BLaER1 treated with 17β-estradiol and CSF1 and Interleukin-3, amounts not matched to agents 10 nM and 100 nM (cell line): ENCODE results near the gene DUOXA1.

ENCODE experiments used
- H3K27ac ChIP-seq, 11 experiments: shearing (Covaris generic); formaldehyde crosslinking; 2 replicates each; pipeline ENCODE4 v1.8.1; 2022
- H3K27me3 ChIP-seq, 11 experiments: shearing (Covaris generic); formaldehyde crosslinking; 2 replicates each; pipeline ENCODE4 v1.8.1; 2022
- H3K36me3 ChIP-seq, 11 experiments: shearing (Covaris generic); formaldehyde crosslinking; 2 replicates each; pipeline ENCODE4 v1.8.1; 2022
- H3K4me1 ChIP-seq, 10 experiments: shearing (Covaris generic); formaldehyde crosslinking; 2 replicates each; pipeline ENCODE4 v1.8.1; 2022
- H3K4me2 ChIP-seq, 11 experiments: shearing (Covaris generic); formaldehyde crosslinking; 2 replicates each; pipeline ENCODE4 v1.8.1; 2022
- H3K4me3 ChIP-seq, 10 experiments: shearing (Covaris generic); formaldehyde crosslinking; 2 replicates each; pipeline ENCODE4 v1.8.1; 2022
- H3K9ac ChIP-seq, 11 experiments: shearing (Covaris generic); formaldehyde crosslinking; 2 replicates each; pipeline ENCODE4 v1.8.1; 2022
- H3K9me3 ChIP-seq, 11 experiments: shearing (Covaris generic); formaldehyde crosslinking; replicated peaks in 1 of 11; 2 replicates each; pipeline ENCODE4 v1.8.1; 2022
- H4K20me1 ChIP-seq, 11 experiments: shearing (Covaris generic); formaldehyde crosslinking; 2 replicates each; pipeline ENCODE4 v1.8.1; 2022
- Cebpa-rat ChIP-seq, 11 experiments: shearing (Covaris generic); IDR thresholded peaks; 2 replicates each; pipeline ENCODE4 v1.8.1; 2022

The DUOXA1 gene

GRCh38 chr15:45128971-45129639, 574 bp downstream of the DUOXA1 start:
- Histone ChIP-seq H3K4me3 (no peak overlapping the region), H3K4me2 (no peak overlapping the region), H3K27ac (no peak overlapping the region), H3K27me3 (no peaks in the 10 kb centered on the region), H3K36me3 (no peaks in the 10 kb centered on the region), H4K20me1 (no peaks in the 10 kb centered on the region), H3K4me1 (peaks cover 0 to 6% (median 0%) of the 10 kb centered on the region in 10 experiments; a peak in 2 of 20 replicates), H3K9me3 (no peaks in the 10 kb centered on the region), H3K9ac (no peak overlapping the region)
- no peak for TF ChIP-seq Cebpa-rat (IDR thresholded peaks at IDR 0.05)

DNA sequence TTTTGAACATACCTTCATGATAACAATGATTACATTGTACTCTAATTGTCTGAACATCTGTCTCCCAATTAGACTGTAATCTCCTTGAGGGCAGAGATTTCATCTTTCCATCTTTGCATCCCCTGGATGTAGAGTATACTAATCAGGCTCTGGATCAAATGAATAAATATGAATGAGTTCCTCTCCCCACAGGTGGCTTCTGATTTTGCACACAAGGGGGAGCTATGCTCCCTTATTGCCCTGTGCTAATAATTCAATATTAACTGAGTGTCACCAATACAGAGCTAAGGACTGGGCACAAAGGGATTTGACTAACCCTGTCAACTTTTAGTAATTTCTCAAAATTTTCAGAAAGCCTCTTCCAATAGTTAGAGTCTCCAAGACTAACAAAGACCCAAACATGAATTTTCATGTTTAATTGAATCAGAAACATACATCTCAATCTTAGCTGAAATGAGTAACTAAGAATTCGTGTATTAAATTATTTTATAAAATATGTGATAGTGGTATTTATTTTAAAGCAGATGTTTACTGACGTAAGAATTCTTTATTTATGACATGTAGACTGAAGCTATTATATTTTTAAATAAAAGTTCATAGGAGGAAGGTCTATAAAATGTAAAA, 3.0 kb downstream of the DUOXA1 start:
- TF ChIP-seq Cebpa-rat (IDR thresholded peaks at IDR 0.05): no peak
- no peak overlapping the region for H3K9ac ChIP-seq
- H4K20me1 ChIP-seq: no peaks in the 10 kb centered on the region
- H3K4me1 ChIP-seq: peaks cover 0 to 11% (median 3%) of the 10 kb centered on the region in 10 experiments; a peak in 9 of 20 replicates
- H3K9me3 ChIP-seq: no peaks in the 10 kb centered on the region
- H3K27ac ChIP-seq: no peak overlapping the region
- H3K36me3 ChIP-seq: no peaks in the 10 kb centered on the region
- no peak overlapping the region for H3K4me3 ChIP-seq
- no peaks in the 10 kb centered on the region for H3K27me3 ChIP-seq
- H3K4me2 ChIP-seq: no peak overlapping the region

DNA sequence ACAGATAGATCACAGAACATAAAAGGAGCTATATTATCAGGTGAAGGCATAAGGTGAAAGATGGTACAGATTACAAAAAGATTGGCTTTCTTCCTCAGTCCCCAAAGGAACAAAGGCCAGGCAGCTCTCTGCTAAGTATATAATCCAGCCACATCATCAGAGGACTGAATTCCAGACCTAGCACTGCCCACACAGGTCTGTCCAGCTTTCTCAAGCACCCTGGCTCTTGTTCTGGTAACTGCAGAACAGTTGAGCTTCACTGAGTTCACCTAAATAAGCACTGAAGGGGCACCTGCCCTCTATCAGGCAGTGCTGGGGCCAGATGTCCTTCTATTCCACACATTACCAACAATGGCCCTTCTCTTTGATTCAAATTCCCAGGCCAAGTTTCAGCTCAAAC, 6.3 kb downstream of the DUOXA1 start:
- H3K27me3 ChIP-seq: no peaks in the 10 kb centered on the region
- H3K4me2 ChIP-seq: no peak overlapping the region
- peaks cover 0 to 18% (median 5%) of the 10 kb centered on the region in 10 experiments; a peak in 9 of 20 replicates for H3K4me1 ChIP-seq
- no peak for TF ChIP-seq Cebpa-rat (IDR thresholded peaks at IDR 0.05)
- H3K4me3 ChIP-seq: no peak overlapping the region
- no peak overlapping the region for H3K9ac ChIP-seq
- H3K27ac ChIP-seq: no peak overlapping the region
- no peaks in the 10 kb centered on the region for H3K9me3 ChIP-seq
- H3K36me3 ChIP-seq: no peaks in the 10 kb centered on the region
- no peaks in the 10 kb centered on the region for H4K20me1 ChIP-seq

- Histone ChIP-seq H3K27me3 (peaks cover 2 to 4% (median 3%) of the 10 kb centered on the region in 11 experiments), H3K36me3 (no peaks in the 10 kb centered on the region)
- TF ChIP-seq Cebpa-rat (IDR thresholded peaks at IDR 0.05): no peak
These were observed 7.0 kb downstream of the DUOXA1 start for GRCh38 chr15:45122719-45123118.

GRCh38 chr15:45121706-45122417, 7.8 kb downstream of the DUOXA1 start:
- no peaks in the 10 kb centered on the region for H3K36me3 ChIP-seq
- no peak for TF ChIP-seq Cebpa-rat (IDR thresholded peaks at IDR 0.05)
- no peak overlapping the region for H3K27ac ChIP-seq
- H3K9ac ChIP-seq: no peak overlapping the region
- peaks cover 0 to 18% (median 7%) of the 10 kb centered on the region in 10 experiments; a peak in 9 of 20 replicates for H3K4me1 ChIP-seq
- peaks cover 11 to 12% (median 11%) of the 10 kb centered on the region in 11 experiments for H3K27me3 ChIP-seq
- peak overlapping the region in 5 of 11 experiments; percentile 8 to 83 (median 63); a peak in 10 of 22 replicates for H3K4me2 ChIP-seq
- H4K20me1 ChIP-seq: 0 out of 22 replicates have a peak, but pooled peaks cover 0 to 4% (median 0%) of the 10 kb centered on the region in 11 experiments
- H3K4me3 ChIP-seq: no peak overlapping the region
- H3K9me3 ChIP-seq: no peaks in the 10 kb centered on the region

More at GRCh38 chr15:45122719-45123118, 7.0 kb downstream of the DUOXA1 start:
- Histone ChIP-seq H3K4me1 (peaks cover 0 to 18% (median 6%) of the 10 kb centered on the region in 10 experiments; a peak in 9 of 20 replicates), H3K27ac (no peak overlapping the region), H4K20me1 (no peaks in the 10 kb centered on the region), H3K9me3 (no peaks in the 10 kb centered on the region), H3K9ac (no peak overlapping the region), H3K4me3 (no peak overlapping the region), H3K4me2 (peak overlapping the region in 2 of 11 experiments; percentile 63 to 67; a peak in 5 of 22 replicates)

- Histone ChIP-seq H3K4me2 (peak overlapping the region in 3 of 11 experiments; percentile 63 to 83 (median 67); a peak in 5 of 22 replicates), H3K9me3 (no peaks in the 10 kb centered on the region), H3K27ac (no peak overlapping the region), H3K4me3 (no peak overlapping the region), H3K4me1 (peaks cover 0 to 18% (median 7%) of the 10 kb centered on the region in 10 experiments; a peak in 9 of 20 replicates), H3K9ac (no peak overlapping the region), H3K27me3 (peaks cover 19 to 21% (median 20%) of the 10 kb centered on the region in 11 experiments), H3K36me3 (no peaks in the 10 kb centered on the region), H4K20me1 (0 out of 22 replicates have a peak, but pooled peaks cover 0 to 7% (median 0%) of the 10 kb centered on the region in 11 experiments)
- no peak for TF ChIP-seq Cebpa-rat (IDR thresholded peaks at IDR 0.05)
These were observed 8.7 kb downstream of the DUOXA1 start for GRCh38 chr15:45121020-45121419.

GRCh38 chr15:45120081-45120972, 9.4 kb downstream of the DUOXA1 start:
- H3K9me3 ChIP-seq: no peaks in the 10 kb centered on the region
- no peak overlapping the region for H3K27ac ChIP-seq
- peaks cover 0 to 18% (median 7%) of the 10 kb centered on the region in 10 experiments; a peak in 9 of 20 replicates for H3K4me1 ChIP-seq
- H3K27me3 ChIP-seq: peaks cover 26 to 28% (median 27%) of the 10 kb centered on the region in 11 experiments
- 0 out of 22 replicates have a peak, but pooled peaks cover 0 to 7% (median 0%) of the 10 kb centered on the region in 11 experiments for H4K20me1 ChIP-seq
- no peak overlapping the region for H3K4me3 ChIP-seq
- H3K4me2 ChIP-seq: peak overlapping the region in 1 of 11 experiments; percentile 83; a peak in 1 of 22 replicates
- no peak overlapping the region for H3K9ac ChIP-seq
- H3K36me3 ChIP-seq: no peaks in the 10 kb centered on the region
- TF ChIP-seq Cebpa-rat (IDR thresholded peaks at IDR 0.05): no peak

DNA sequence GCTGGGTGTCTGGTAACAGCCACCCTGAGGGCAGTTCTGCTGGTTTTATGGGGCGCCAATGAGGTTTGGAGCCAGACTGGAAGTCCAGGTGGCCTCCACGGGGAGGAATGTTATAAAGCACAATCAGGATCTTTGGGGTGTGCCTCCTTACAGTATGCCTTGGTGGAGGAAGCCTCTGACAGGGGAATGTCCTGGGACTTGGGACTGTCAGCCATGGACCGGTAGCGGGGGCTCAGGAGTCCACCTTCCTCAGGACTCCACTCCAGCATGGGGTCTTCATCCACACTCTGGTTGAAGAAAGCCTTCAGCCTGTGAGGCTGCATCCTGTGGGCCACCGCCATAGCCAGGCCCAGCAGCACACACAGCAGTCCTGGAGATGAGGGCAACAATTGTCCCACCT, 10.7 kb downstream of the DUOXA1 start:
- Histone ChIP-seq H3K9me3 (peaks cover 0 to 9% (median 2%) of the 10 kb centered on the region in 11 experiments; a peak in 11 of 22 replicates), H3K4me1 (peaks cover 0 to 18% (median 7%) of the 10 kb centered on the region in 10 experiments; a peak in 9 of 20 replicates), H3K4me3 (no peak overlapping the region), H3K9ac (no peak overlapping the region), H4K20me1 (0 out of 22 replicates have a peak, but pooled peaks cover 0 to 7% (median 0%) of the 10 kb centered on the region in 11 experiments), H3K27me3 (peaks cover 39 to 41% (median 40%) of the 10 kb centered on the region in 11 experiments), H3K36me3 (no peaks in the 10 kb centered on the region), H3K27ac (no peak overlapping the region), H3K4me2 (no peak overlapping the region)
- TF ChIP-seq Cebpa-rat (IDR thresholded peaks at IDR 0.05): no peak
